ENCODE measurements around the gene TTC9B.

Gene TTC9B

GRCh38 chr19:40249201-40249600 is 31.0 kb upstream of the TTC9B start:
- TF ChIP-seq CTCF (conservative IDR thresholded peaks at IDR 0.05; ENCODE audit: low read length): no peak
- no peak overlapping the region for H3K4me3 ChIP-seq (ENCODE audit: low read length)
- no peak for DNase-seq (ENCODE audit: low read depth)

- no peak for DNase-seq (ENCODE audit: low read depth)
- H3K4me3 ChIP-seq (ENCODE audit: low read length): no peak overlapping the region
- no peak for TF ChIP-seq CTCF (conservative IDR thresholded peaks at IDR 0.05; ENCODE audit: low read length)
Observed at GRCh38 chr19:40247735-40248262, 29.6 kb upstream of the TTC9B start.

GRCh38 chr19:40247178-40247577 is 29.0 kb upstream of the TTC9B start:
- no peak overlapping the region for H3K4me3 ChIP-seq (ENCODE audit: low read length)
- no peak for DNase-seq (ENCODE audit: low read depth)
- no peak for TF ChIP-seq CTCF (conservative IDR thresholded peaks at IDR 0.05; ENCODE audit: low read length)

- DNase-seq (ENCODE audit: low read depth): no peak
- no peak for TF ChIP-seq CTCF (conservative IDR thresholded peaks at IDR 0.05; ENCODE audit: low read length)
- H3K4me3 ChIP-seq (ENCODE audit: low read length): no peak overlapping the region
Observed at GRCh38 chr19:40246292-40247073, 28.3 kb upstream of the TTC9B start.

- TF ChIP-seq CTCF (conservative IDR thresholded peaks at IDR 0.05; ENCODE audit: low read length): no peak
- DNase-seq (ENCODE audit: low read depth): no peak
- no peak overlapping the region for H3K4me3 ChIP-seq (ENCODE audit: low read length)
Observed at GRCh38 chr19:40245506-40246128, 27.4 kb upstream of the TTC9B start.

GRCh38 chr19:40244579-40245317 is 26.6 kb upstream of the TTC9B start:
- no peak overlapping the region for H3K4me3 ChIP-seq (ENCODE audit: low read length)
- TF ChIP-seq CTCF (conservative IDR thresholded peaks at IDR 0.05; ENCODE audit: low read length): no peak
- DNase-seq (ENCODE audit: low read depth): no peak

All from AG10803 (cell line).